Nucleus accumbens (tissue), 56 donors: Measurements from ENCODE around the gene PTP4A2.
"Not testable (repeated sequence)": the region's sequence is repeated elsewhere in the genome, so short reads cannot be mapped to it uniquely, and the experiment has no call there.

Experiments used
- DNase-seq, 56 donors: peaks; one replicate each; lab custom pipeline; 2025; lab: John Stamatoyannopoulos, UW

Gene PTP4A2

DNA sequence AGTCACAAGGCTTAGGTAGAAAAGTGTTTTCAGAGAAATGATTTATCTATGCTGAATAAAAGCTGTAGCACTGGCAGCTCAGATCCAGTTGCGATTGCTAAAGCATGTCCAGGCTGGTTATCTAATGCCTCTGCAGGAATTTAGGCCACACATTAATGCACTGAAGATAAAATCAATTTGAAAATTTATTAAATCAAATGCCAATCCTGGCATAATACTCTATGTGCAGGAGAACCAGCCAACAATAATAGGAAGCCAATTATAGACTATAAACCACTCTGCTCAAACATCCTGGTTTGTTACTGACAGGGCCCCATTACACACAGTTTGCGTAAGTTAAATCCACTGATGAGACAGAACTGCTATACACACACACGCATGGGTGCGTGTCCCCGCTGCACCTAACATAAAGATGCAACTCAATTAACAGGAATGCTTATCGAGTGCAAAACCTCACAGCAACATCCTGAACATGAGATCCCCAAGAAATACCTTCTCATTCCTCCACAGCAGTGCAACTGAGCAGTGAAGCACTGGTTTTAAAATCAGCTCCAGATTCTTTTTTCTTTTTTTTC lies 40.6 kb downstream of the PTP4A2 start:
- no peak for DNase-seq

DNA sequence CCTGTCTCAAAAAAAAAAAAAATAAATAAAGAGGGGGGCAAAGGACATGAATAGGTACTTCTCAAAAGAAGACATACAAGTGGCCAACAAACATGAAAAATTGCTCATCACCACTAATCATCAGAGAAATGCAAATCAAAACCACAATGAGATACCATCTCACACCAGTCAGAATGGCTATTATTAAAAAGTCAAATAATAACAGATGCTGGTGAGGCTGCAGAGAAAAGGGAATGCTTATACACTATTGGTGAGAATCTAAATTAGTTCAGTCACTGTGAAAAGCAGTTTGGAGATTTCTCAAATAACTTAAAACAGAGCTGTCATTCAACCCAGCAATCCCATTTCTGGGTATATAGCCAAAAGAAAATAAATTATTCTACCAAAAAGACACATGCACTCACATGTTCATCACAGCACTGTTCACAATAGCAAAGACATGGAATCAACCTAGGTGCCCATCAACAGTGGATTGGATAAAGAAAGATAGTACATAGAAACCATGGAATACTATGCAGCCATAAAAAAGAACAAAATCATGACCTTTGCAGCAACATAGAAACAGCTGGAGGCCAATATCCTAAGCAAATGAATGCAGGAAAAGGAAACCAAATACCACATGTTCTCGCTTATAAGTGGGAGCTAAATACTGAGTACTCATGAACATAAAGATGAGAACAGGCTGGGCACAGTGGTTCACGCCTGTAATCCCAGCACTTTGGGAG lies 42.5 kb downstream of the PTP4A2 start:
- DNase-seq, result not testable (repeated sequence)

DNA sequence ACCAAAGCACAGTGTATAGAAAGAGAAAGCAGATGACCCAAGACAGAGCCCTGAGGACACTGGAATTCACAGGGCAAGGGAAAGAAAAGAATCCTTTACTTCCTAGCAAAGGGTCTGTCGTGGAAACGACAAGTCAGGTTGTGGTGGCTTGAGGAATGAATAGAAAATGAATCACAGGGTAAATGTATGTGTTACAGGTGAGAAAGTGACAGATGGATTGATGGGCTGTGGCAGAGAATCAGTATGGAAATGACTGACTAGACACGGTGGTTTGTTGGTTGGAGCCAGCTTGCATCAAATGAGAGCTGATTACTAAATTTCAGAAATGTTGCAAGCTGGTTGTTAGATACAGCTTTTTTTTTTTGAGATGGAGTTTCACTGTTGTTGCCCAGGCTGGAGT lies 46.9 kb downstream of the PTP4A2 start:
- no peak for DNase-seq

DNA sequence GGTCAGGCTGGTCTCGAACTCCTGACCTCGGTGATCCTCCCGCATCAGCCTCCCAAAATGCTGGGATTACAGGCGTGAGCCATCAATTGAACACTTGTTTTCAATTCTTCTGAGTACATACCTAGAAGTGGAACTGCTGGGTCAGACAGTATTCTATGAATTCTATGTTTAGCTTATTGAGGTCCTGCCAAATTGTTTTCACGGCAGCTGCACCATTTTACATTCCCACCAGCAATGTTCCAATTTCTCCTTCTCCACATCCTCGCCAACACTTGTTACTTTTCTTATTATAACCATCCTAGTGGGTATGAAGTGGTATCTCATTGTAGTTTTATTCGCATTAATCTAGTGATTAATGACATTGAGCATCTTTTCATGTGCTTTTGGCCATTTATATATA lies 49.9 kb downstream of the PTP4A2 start:
- DNase-seq, result no peak

DNA sequence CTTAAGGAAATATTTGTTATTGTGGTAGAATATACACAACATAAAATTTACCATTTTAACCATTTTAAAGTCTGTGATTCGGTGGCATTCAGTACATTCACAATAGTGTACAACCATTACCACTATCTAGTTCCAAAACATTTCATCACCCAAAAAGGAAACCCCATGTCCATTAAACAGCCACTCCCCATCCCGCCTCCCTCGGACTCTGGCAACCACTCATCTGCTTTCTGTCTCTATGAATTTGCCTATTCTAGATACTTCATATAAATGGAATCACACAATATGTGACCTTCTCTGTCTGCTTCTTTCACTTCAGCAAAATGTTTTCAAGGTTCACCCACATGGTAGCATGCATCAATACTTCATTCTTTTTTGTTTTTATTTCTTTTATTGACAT lies 51.3 kb downstream of the PTP4A2 start:
- DNase-seq, result no peak

DNA sequence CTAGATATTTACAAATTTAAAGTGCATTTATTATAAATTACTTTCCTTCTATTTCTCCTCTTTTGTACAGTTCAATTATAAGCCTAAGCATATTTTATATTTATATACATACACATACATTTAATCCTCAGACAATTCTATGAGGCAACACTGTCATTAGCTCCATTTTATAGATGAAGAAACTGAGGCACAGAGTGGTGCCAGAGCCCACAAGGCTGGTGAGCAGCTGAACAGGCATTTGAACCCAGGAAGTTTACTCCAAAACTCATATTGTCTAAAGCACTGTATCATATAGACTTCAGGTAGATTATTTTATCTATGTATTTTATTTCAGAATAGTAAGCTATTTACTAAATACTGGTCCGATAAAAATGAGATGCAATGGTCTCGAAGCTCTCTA lies 52.3 kb downstream of the PTP4A2 start:
- no peak for DNase-seq

DNA sequence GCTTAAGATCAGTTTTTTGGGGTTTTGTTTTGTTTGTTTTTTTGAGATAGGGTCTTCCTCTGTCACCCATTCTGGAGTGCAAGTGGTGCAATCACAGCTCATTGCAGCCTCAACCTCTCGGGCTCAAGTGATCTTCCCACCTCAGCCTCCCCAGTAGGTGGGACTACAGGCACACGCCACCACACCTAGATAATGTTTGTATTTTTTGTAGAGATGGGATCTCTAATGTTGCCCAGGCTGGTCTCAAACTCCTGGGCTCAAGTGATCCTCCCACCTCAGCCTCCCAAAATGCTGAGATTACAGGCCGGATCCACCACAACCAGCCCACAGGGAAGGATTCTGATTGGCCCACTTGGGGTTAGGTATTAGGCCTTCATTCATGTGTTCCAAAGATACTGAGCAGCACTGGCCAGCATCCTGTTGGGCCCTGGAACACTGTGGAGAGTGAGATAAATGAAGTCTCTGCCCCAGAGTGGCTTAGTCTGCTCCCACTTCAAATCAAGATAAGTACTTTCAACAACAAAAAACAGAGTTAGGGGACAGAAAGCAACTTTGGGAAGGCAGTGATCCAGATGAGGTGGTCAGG lies 54.7 kb downstream of the PTP4A2 start:
- DNase-seq, result no peak

DNA sequence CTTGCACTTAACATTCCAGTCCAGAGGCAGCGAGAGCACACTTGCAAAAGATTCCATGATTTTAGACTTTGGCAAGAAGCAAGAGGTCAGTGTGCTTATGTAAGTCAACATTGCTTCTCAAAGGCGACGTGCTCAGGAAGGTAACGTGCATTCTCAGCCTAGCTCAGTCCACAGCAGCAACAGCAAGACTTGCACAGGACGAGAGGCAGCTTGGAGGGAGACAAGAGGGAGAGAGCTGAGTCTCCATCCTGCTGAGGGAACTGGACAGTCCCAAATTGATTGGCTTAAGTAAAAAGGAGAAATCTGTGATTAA lies 56.5 kb downstream of the PTP4A2 start:
- no peak for DNase-seq

DNA sequence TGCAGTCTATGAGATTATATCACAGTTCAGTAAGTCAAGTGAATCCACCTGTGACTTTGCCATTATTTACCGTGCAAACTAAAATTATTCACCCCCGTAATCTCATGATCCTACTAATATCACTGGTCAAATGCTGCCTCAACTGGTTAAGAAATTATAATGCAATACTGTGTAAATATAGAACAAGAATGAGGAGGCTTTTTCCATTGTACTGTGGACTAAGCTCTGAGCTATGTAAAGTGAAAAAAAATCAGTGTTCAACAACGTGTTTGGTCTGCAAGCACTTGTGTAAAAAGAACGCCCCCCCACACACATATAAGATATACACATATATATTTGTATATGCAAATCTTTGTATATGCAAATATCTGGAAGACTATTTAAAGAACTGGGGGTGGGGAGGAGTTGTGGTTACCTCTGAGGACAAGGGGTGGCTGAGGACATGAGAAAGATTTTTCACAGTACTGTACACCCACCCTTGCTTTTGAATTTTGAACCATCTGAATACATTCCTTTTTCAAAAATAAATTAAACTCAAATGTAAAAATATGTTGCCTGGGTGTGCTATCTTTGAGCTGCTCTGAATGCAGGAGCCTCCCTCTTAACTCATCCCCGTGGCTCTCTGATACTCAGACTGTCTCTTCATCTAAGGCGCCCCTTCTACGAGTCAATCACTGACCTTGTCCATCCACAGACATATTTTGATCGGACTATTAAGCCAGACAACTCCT lies 57.0 kb downstream of the PTP4A2 start:
- DNase-seq, result no peak

DNA sequence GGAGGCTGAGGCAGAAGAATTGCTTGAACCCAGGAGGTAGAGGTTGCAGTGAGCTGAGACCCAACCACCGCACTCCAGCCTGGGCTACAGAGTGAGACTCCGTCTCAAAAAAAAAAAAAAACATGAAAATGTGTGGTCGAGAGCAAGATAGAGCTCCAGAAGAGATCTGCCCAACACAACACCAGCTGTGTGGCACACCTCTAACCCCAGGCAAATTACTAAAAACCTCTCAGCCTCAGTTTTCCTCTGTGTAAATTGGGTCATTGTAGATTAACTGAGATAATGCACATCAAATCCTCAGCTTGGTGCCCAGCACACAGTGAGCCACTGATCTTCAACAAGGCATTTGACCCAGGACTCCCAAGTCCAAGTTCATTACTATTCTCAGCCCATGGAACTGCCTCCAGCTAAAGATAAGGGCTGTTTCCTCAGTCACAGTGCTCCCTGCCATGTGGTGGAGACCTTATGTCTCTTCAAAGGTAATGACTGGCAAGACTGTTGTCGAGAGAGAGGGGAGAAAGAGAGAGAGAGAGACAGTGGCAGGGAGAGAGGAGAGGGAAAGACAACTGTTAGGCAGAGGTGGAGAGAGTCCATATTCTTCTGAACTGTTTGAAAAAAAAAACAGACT lies 58.1 kb downstream of the PTP4A2 start:
- no peak for DNase-seq

DNA sequence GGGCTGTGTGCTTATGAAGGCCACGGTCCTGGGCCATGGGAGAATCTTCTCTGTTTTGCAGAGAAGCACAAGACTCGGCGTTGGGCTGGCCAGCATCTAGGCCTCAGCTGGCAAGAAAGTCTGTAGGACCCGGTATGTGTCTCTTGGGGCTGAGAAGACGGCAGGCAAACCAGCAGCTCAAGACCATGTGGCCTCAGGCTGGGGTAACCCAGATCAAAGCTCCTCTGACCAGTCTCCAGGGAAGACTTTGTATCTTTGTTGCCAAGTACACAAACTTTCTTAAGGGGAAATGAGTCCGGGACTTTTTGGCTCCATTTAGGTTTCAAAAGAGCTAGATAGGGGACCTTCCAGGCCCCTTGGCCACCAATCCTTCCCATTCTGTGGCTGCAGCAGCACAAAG lies 60.1 kb downstream of the PTP4A2 start:
- no peak for DNase-seq

DNA sequence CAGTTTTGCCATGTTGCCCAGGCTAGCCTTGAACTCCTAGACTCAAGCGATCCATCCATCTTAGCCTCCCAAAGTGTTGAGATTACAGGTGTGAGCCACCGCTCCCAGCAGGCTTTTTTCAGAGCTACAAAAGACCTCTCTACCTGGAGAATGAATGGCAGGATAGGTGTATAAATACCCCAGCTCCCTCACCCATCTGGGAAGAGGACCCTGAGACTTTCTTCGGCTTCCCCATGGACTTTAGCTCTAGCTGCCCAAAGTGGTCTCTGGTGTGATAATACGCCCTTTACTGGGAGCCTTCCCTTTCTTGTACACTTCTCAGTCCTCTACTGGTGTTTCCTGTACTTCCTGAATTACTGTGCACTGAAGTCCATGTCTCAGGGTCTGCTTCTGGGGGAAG lies 60.6 kb downstream of the PTP4A2 start:
- no peak for DNase-seq

DNA sequence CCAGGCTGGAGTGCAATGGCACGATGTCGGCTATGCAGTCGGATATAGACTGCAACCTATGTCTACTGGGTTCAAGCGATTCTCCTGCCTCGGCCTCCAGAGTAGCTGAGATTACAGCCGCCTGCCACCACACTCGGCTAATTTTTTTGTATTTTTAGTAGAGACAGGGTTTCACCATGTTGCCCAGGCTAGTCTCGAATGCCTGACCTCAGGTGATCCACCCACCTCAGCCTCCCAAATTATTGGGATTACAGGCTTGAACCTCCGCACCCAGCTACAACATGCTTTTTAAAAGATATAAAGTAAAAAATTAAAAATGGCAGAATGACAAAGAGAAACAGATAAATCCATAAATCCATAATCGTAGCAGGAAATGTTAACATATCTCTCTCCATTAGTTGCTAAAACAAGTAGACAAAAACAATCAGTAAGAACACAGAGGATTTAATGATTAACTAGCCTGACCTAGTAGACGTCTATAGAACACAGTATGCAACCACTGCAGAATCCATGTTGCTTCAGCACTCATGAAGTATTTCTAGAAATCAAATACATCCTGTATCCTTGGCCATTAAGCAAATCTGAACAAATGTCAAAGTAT lies 62.4 kb downstream of the PTP4A2 start:
- DNase-seq, result no peak

DNA sequence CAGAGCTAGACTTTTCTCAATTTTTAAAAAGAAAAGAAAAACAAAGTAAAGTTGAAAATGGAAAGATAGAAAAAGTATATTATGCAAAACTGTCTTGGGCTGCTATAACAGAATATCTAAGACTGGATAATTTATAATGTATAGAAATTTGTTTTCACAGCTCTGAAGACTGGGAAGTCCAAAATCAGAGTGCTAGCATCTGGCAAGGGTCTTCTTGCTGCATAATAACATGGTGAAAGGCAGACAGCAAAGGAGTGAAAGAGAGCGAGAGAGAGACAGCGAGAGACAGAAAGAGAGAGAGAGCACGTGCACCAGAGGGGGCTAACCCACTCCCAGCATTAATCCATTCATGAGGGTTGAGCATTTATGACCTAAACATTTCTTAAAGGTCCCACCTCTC lies 63.2 kb downstream of the PTP4A2 start:
- no peak for DNase-seq

DNA sequence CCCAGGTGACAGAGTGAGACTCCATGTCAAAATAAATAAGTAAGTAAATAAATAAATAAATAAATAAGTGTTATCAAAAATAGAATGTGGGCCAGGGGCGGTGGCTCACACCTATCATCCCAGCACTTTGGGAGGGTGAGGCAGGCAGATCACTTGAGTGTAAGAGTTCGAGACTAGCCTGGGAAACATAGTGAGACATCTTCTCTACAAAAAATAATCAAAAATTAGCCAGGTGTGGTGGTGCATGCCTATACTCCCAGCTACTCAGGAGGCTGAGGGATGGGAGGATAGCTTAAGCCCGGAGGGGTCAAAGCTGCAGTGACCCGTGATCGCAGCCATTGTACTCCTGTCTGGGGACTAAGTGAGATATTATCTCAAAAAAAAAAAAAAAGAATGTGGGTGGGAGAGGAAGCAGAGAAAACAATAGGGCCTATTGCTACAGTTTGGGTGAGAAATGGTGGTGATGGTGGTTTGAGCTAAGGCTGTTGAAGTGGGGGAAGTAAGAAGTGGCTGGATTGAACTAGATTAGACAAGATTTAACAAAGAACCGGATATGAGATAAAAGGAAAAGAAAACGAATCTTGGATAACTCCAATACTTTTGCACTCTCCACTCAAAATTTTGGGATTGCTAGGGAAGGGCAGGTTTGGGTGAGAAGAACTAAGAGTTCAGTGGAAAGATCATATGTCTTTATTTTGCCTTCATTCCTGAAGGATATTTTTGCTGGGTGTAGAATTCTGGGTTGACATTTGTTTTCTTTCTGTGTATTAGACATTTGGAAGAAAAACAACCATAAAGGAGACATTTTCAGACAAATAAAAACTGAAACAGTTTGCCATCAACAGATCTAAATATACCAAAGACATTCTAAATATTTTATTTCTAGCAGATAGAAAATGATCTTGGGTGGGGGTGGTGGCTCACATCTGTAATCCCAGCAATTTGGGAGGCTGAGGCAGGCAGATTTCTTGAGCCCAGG lies 65.2 kb downstream of the PTP4A2 start:
- DNase-seq, result no peak

DNA sequence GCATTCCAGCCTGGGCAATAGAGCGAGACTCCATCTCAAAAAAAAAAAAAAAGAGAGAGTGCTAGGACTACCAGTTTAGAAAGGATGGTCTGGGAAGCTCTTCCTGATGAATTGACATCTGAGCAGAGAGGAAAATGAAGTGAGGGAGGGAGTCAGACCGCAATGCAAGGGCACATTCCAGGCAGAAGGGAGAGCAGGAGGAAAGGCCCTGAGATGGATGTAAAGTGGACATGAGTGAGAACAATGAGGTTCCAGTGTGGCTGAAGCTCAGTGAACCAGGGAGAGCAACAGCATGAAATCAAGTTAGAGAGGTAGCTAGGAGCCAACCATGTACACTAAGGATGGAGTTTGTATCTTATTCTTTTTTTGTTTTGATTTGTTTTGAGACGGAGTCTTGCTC lies 66.5 kb downstream of the PTP4A2 start:
- no peak for DNase-seq

DNA sequence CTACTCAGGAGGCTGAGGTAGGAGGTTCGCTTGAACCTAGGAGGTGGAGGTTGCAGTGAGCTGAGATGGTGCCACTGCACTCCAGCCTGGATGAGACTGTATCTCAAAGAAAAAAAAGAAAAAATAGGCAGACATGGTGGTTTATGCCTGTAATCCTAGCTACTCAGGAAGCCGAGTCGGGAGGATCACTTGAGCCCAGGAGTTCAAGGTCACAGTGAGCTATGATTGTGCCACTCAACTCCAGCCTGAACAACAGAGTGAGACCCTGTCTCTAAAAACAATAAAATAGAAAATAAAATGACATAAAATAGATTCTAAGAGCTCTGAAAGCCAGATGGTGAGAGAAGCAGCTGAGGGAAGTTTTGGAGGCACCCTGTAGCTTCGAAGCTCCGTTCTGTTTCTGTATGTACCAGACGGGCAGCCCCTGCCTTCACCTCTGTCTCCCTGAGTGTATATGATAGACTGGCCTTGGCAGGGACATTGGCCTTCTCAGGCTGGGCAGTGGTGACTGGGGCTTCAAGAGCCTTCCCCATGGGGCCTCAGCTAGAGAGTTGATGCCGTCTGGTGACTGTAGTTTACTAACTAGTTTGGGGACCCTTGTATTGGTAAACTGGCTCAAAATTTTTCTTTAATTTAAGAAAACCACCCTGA lies 68.0 kb downstream of the PTP4A2 start:
- DNase-seq, result no peak

DNA sequence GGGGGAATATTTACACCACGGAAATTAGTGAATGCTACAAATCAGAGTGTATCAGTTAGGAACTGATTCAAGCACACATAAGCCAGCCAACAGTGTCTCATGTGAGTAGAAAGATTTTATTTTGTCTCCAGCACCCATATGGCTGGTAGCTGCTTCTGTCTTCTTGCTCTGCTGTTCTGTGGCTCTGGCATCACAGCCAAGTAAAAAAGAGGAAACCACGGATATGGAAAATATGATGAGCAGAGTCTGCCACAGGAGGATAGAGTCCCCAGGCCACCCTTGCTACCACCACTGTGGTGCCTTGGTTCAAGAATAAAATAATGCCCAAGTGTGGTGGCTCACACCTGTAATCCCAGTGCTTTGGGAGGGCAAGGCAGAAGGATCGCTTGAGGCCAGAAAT lies 68.7 kb downstream of the PTP4A2 start:
- DNase-seq, result no peak

DNA sequence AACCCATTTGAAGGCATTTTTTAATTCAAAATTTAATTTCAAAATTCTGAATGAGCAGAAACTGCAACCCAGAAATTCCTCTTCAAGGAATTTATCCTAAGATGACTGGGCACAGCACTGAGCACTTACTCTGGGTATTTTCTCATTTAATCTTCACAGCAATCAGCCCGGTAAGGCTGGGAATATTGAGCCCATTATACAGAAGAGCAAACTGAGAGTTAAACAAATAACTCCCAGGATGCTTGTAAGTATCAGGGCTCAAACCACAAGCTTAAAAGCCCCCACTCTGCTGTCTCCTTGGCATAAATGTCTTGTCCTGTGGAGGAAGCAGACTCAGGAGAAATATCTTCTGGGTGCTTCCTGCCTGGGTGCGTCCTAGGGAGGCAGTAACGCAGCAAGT lies 69.3 kb downstream of the PTP4A2 start:
- no peak for DNase-seq
